ENCODE data around the gene TBC1D22A.
"Not testable (repeated sequence)": the region's sequence is repeated elsewhere in the genome, so short reads cannot be mapped to it uniquely, and the experiment has no call there.

TBC1D22A gene

DNA sequence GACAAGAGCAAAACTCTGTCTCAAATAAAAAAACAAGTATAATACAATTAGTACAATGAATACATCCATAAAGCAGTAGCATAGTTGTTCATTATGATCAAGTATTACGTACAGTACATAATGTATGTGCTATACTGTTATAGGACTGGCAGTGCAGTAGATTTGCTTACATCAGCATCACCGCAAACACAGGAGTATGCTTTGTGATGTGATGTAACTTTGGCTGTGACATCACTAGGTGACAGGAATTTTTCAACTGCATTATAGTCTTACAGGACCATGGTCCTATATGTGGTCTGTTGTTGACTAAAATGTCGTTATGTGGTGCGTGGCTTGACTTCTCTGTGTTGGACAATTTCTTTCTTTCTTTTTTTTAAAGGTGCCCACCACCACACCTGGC, 16.6 kb downstream of the TBC1D22A start:
- H3K27me3 Mint-ChIP-seq: no peaks in the 10 kb centered on the region
- no peak overlapping the region for H3K27ac Mint-ChIP-seq
- intact Hi-C loops (cut with micrococcal nuclease): no loop called here
- H3K36me3 Mint-ChIP-seq (ENCODE audit: low read depth): peaks cover 81% of the 10 kb centered on the region
- H3K9me3 Mint-ChIP-seq: no peaks in the 10 kb centered on the region
- H3K4me3 Mint-ChIP-seq: no peak overlapping the region
- peaks cover 87% of the 10 kb centered on the region for H3K4me1 Mint-ChIP-seq (ENCODE audit: low read depth)

DNA sequence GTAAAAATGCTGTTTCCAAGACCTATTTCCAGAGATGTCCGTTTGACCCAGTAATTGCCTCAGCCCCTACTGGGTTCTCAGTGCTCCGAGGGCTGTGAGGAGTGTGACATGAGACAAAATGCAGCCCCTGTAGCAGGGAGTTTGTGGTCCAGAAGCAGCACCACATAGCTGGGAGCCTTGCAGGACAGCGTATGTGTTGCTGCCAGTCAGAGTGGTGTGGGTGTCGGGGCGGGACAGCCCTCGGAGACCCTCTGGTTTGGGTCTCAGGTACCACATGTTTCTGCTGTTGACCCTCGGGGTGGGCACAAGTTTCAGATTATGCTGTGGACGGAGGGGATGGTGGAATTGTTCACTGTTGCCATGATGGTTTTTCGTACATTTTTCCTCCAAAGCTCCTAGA, 17.2 kb downstream of the TBC1D22A start:
- no peak overlapping the region for H3K4me3 Mint-ChIP-seq
- H3K4me1 Mint-ChIP-seq (ENCODE audit: low read depth): peaks cover 81% of the 10 kb centered on the region
- H3K27me3 Mint-ChIP-seq: no peaks in the 10 kb centered on the region
- no peak overlapping the region for H3K27ac Mint-ChIP-seq
- H3K9me3 Mint-ChIP-seq: no peaks in the 10 kb centered on the region
- intact Hi-C loops (cut with micrococcal nuclease): loop anchor here (10.0 kb wide), 1 partner anchor 65 kb away; no protein-coding TSS in a partner anchor
- H3K36me3 Mint-ChIP-seq (ENCODE audit: low read depth): peaks cover 85% of the 10 kb centered on the region

DNA sequence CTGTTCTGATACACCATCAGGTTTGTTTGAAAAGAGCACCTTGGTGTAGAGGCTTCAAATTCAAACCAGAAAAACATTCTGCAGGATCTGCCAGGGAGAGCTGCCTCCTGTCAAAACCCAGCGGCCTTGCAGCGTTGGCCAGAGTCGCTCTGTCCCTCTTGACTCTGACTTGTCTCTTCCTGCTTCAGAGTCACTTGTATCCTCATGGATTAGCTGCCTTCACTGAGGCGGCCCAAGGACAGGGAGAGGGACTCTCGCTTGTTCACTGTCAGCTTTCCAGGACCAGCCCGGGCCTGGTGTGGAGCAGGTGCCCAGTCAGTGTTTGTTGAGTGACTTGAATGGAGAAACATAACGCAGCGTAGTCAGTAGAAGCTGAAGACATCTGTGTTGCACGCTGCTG, 18.0 kb downstream of the TBC1D22A start:
- no peak overlapping the region for H3K4me3 Mint-ChIP-seq
- H3K9me3 Mint-ChIP-seq: no peaks in the 10 kb centered on the region
- peaks cover 87% of the 10 kb centered on the region for H3K36me3 Mint-ChIP-seq (ENCODE audit: low read depth)
- H3K4me1 Mint-ChIP-seq (ENCODE audit: low read depth): peaks cover 79% of the 10 kb centered on the region
- peak overlapping the region; percentile 56 for H3K27ac Mint-ChIP-seq
- H3K27me3 Mint-ChIP-seq: no peaks in the 10 kb centered on the region
- intact Hi-C loops (cut with micrococcal nuclease): loop anchor here (10.0 kb wide), 1 partner anchor 64 kb away; no protein-coding TSS in a partner anchor

DNA sequence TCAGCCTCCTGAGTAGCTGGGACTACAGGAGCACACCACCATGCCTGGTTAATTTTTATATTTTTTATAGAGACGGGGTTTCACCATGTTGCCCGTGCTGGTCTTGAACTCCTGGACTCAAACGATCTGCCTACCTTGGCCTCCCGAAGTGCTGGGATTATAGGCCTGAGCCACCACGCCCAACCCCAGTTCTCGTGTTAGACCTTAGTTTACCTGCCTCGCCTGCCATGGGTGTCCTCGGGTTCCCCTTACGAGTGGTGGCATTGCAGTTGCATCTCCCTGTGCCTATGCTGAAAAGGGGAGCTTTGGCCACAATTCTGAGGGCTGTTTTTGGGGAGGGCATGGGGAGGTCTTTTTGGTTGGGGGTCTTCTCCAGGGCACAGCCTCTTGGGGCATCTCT, 18.8 kb downstream of the TBC1D22A start:
- Mint-ChIP-seq H3K36me3 (ENCODE audit: low read depth) (peaks cover 82% of the 10 kb centered on the region), H3K4me3 (no peak overlapping the region), H3K4me1 (ENCODE audit: low read depth) (peaks cover 75% of the 10 kb centered on the region)

DNA sequence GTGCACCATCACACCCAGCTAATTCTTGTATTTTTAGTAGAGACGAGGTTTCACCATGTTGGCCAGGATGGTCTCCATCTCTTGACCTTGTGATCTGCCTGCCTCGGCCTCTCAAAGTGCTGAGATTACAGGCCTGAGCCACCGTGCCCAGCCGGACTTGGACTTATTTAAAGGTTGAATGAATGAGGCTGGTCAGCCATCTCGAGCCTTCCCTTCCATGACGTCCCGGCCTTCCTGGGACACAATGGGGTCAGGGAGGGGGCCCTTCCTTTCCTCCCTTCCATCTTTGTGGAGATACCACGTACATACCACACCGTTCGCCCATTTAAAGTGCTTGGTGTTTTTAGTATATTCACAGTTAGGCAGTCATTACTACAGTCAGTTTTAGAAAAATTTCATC, 19.8 kb downstream of the TBC1D22A start:
- H3K4me1 Mint-ChIP-seq (ENCODE audit: low read depth): peaks cover 72% of the 10 kb centered on the region
- H3K27me3 Mint-ChIP-seq, H3K9me3 Mint-ChIP-seq, H3K4me3 Mint-ChIP-seq: not testable (repeated sequence)
- H3K27ac Mint-ChIP-seq: peak overlapping the region; percentile 53
- peaks cover 80% of the 10 kb centered on the region for H3K36me3 Mint-ChIP-seq (ENCODE audit: low read depth)
- intact Hi-C loops (cut with micrococcal nuclease): loop anchor here (10.0 kb wide), 1 partner anchor 63 kb away; no protein-coding TSS in a partner anchor

More for the DNA sequence above, 18.8 kb downstream of the TBC1D22A start:
- H3K27ac Mint-ChIP-seq: peak overlapping the region; percentile 56
- intact Hi-C loops (cut with micrococcal nuclease): loop anchor here (10.0 kb wide), 1 partner anchor 64 kb away; no protein-coding TSS in a partner anchor
- H3K9me3 Mint-ChIP-seq: no peaks in the 10 kb centered on the region
- H3K27me3 Mint-ChIP-seq: no peaks in the 10 kb centered on the region

DNA sequence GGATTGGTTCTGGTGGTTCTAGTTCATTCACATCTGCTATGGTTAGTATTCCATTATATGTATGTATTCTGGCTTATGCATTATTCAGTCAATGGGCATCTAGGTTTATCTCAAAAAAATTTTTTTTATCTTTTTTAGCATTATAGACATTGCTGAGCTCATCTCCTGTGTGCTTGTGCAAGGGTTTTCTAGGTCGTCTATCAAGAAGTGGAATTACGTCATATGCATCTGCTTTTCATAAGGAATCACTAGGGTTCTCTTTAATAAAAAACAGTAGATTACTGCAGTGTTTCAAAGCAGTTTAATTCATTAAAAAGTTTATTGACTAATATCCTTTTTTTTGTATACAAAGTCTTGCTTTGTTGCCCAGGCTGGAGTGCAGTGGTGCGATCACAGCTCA, 21.3 kb downstream of the TBC1D22A start:
- H3K36me3 Mint-ChIP-seq (ENCODE audit: low read depth): peaks cover 76% of the 10 kb centered on the region
- peaks cover 77% of the 10 kb centered on the region for H3K4me1 Mint-ChIP-seq (ENCODE audit: low read depth)
- no peak overlapping the region for H3K27ac Mint-ChIP-seq
- no peak overlapping the region for H3K4me3 Mint-ChIP-seq
- intact Hi-C loops (cut with micrococcal nuclease): loop anchor here (10.0 kb wide), 1 partner anchor 61 kb away; no protein-coding TSS in a partner anchor
- no peaks in the 10 kb centered on the region for H3K9me3 Mint-ChIP-seq
- no peaks in the 10 kb centered on the region for H3K27me3 Mint-ChIP-seq

DNA sequence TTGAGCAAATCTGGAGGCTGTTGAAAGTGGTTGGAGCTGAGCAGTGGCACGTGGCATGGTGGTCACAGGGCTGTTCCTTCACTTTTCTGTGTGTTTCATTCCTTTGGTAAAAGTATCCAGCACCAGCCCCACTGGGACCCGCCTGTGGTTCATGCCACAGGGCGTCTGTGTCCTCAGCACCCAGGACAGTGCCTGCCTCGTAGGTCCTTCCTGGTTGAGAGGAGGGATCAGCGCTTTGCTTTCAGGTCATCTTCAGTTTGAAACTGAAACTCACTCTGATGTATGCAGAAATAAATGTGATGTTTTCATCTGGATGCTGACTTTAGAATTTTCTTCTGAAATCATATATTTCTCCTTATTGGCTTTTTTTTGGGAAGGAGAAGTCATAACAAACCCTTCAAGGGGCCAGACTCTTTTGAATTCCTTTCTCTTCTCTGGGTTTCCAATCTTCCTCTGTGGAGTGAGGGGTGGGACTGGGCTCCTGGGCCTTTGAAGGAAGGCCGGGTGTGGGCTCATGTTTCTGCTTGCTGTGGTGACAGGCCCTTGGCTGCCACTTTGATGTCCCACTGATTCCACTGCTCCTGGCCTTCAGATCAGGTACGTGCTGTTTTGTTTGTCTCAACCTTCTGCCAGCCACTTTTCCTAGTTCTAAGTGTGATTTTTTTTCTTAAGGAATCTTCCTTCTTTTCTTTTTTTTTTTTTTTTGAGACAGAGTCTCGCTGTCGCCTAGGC, 26.2 kb downstream of the TBC1D22A start:
- H3K9me3 Mint-ChIP-seq: no peaks in the 10 kb centered on the region
- H3K4me3 Mint-ChIP-seq: peak overlapping the region; percentile 41
- H3K27me3 Mint-ChIP-seq: no peaks in the 10 kb centered on the region
- peak overlapping the region; percentile 76 for H3K27ac Mint-ChIP-seq
- H3K36me3 Mint-ChIP-seq (ENCODE audit: low read depth): peaks cover 77% of the 10 kb centered on the region
- peaks cover 58% of the 10 kb centered on the region for H3K4me1 Mint-ChIP-seq (ENCODE audit: low read depth)
- intact Hi-C loops (cut with micrococcal nuclease): loop anchor here (10.0 kb wide), 1 partner anchor 56 kb away; no protein-coding TSS in a partner anchor

DNA sequence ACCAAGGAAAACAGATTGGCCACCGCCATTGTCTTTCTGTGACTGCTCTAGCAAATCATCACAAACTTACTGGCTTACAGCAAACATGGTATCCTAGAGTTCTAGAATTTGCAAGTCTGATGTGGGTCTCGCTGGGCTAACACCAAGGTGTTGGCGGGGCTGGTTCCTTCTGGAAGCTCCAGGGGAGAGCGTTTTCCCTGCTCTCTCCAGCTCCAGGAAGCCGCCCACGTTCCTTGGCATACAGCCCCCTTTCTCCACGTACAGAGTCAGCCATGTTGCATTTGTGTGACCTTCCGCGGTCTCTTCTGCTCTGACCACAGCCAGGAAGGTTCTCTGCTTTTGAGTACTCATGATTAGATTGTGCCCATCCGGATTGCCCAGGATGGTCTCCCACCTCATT, 27.5 kb downstream of the TBC1D22A start:
- Mint-ChIP-seq H3K4me3 (no peak overlapping the region), H3K36me3 (ENCODE audit: low read depth) (peaks cover 81% of the 10 kb centered on the region), H3K27me3 (no peaks in the 10 kb centered on the region), H3K9me3 (no peaks in the 10 kb centered on the region), H3K4me1 (ENCODE audit: low read depth) (peaks cover 60% of the 10 kb centered on the region), H3K27ac (no peak overlapping the region)
- intact Hi-C loops (cut with micrococcal nuclease): loop anchor here (2.0 to 10.0 kb wide), 2 partner anchors 25 to 55 kb away; no protein-coding TSS in a partner anchor

DNA sequence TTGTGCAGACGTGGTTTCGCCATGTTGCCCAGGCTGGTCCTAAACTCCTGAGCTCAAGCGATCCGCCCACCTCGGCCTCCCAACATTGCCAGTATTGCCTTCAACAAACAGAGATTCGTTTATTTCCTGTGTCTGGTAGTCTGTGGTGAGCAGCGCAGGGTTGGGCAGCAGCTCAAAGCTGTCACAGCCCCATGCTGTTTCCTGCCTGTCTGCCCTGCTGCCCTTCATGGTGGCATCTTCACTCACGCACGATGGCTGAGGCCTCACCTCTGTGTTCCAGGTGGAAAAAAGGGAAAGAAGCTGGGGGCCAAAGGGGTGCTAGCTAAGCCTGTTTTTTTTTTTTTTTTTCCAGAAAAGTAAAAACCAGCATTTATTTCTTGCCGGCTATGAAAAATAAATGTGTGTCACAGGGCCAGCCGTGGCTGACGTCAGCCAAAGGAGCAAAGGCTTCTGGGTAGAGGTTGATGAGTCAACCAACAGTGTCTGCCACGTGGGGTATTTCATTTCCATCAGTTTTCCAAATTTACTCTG, 28.8 kb downstream of the TBC1D22A start:
- Mint-ChIP-seq H3K27ac (peak overlapping the region; percentile 84), H3K9me3 (no peaks in the 10 kb centered on the region), H3K27me3 (no peaks in the 10 kb centered on the region), H3K4me1 (ENCODE audit: low read depth) (peaks cover 51% of the 10 kb centered on the region), H3K36me3 (ENCODE audit: low read depth) (peaks cover 86% of the 10 kb centered on the region), H3K4me3 (peak overlapping the region; percentile 40)
- intact Hi-C loops (cut with micrococcal nuclease): loop anchor here (2.0 kb wide), 1 partner anchor 26 kb away; no protein-coding TSS in a partner anchor

DNA sequence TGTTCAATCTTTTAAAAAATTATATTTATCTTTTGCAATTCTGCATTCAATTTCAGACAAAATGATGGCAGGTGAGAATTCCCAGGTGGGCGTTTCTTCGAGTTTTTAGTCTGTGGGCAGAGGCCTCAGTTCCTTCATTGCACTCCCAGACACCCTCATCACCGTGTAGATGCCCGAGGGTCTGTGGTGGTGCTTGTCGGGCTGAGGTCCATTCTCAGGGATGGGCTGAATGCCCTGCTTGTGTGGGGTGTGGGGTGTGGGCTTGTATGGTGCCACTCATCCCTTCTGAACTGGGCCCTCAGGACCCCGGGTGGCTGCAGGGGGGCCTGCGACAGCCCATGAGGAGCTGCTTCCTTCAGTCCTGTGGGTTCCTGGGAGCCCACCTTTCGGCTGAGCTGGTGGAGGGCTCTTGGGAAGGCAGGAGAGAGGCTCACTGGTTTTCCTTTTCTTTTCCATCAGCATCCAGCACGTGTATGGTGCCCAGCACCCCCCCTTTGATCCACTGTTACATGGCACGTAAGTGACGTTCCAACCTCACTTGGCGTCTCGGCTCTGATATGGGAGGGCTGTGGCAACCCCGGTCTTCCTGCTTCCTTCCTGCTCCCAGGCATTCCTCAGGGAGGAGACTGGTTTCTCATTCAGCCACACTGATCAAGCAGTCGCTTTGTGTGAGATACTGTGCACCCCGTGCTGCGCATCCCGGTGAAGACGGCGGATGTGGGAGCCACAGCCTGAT, 29.8 kb downstream of the TBC1D22A start:
- Mint-ChIP-seq H3K27me3 (no peaks in the 10 kb centered on the region), H3K36me3 (ENCODE audit: low read depth) (peaks cover 88% of the 10 kb centered on the region), H3K9me3 (no peaks in the 10 kb centered on the region), H3K27ac (peak overlapping the region; percentile 84), H3K4me1 (ENCODE audit: low read depth) (peaks cover 51% of the 10 kb centered on the region), H3K4me3 (no peak overlapping the region)
- intact Hi-C loops (cut with micrococcal nuclease): no loop called here

DNA sequence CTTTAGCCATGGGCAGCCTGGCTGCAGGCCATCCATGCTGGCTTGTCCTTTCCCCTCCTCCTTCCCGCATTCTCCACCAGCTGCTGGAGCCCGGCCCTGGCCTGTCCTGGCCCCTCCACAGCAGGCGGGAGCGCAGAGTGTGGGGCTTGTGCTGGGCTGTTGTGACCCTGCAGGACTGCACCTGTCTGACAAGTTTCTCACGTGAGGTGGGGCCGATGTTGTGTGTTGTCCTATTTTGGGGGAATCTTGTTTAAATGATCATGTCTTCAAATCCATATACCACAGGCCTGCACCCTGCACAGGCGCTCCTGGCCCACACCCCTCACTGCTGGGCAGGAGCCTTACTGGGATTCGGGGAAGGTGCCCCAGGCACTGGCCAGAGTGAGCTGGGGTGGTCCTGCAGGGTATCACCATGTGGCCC, 30.4 kb downstream of the TBC1D22A start:
- Mint-ChIP-seq H3K4me1 (ENCODE audit: low read depth) (peaks cover 51% of the 10 kb centered on the region), H3K9me3 (no peaks in the 10 kb centered on the region)
- intact Hi-C loops (cut with micrococcal nuclease): no loop called here

DNA sequence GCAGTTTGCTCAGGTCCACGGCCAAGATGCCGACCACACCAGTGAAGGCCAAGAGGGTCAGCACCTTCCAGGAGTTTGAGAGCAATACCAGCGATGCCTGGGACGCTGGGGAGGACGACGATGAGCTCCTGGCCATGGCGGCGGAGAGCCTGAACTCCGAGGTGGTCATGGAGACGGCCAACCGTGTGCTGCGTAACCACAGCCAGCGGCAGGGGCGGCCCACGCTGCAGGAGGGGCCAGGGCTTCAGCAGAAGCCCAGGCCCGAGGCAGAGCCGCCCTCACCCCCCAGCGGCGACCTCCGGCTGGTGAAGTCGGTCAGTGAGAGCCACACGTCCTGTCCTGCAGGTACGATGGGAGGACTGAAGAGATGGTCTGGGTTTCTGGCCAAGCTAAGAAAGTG, 31.0 kb downstream of the TBC1D22A start:
- intact Hi-C loops (cut with micrococcal nuclease): no loop called here
- H3K4me1 Mint-ChIP-seq (ENCODE audit: low read depth): peaks cover 51% of the 10 kb centered on the region
- H3K27me3 Mint-ChIP-seq: no peaks in the 10 kb centered on the region
- H3K27ac Mint-ChIP-seq: peak overlapping the region; percentile 56
- no peak overlapping the region for H3K4me3 Mint-ChIP-seq
- H3K9me3 Mint-ChIP-seq: no peaks in the 10 kb centered on the region
- H3K36me3 Mint-ChIP-seq (ENCODE audit: low read depth): peaks cover 93% of the 10 kb centered on the region

More for the DNA sequence above, 30.4 kb downstream of the TBC1D22A start:
- no peak overlapping the region for H3K4me3 Mint-ChIP-seq
- H3K27me3 Mint-ChIP-seq: no peaks in the 10 kb centered on the region
- H3K27ac Mint-ChIP-seq: peak overlapping the region; percentile 56
- H3K36me3 Mint-ChIP-seq (ENCODE audit: low read depth): peaks cover 88% of the 10 kb centered on the region

DNA sequence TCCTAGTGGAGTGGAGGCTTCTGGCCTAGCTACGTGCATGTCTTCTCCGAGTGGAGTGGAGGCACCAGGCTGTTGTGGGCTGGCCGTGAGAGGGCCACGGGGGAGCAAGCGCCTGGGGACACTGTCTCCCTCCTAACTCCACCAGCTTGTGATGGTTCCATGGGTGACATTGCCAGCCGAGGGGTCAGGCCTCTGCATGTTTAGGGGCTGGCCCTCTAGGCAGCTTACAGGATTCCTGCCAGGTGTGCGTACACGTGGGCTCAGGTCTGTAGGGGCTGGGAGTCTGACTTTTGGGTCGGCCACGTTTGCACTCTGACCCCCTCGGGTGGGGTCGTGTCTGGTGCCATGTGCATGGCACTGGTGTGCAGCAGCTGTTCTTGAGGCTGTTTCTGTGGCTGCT, 31.6 kb downstream of the TBC1D22A start:
- no peaks in the 10 kb centered on the region for H3K9me3 Mint-ChIP-seq
- H3K27ac Mint-ChIP-seq: peak overlapping the region; percentile 56
- no peak overlapping the region for H3K4me3 Mint-ChIP-seq
- no peaks in the 10 kb centered on the region for H3K27me3 Mint-ChIP-seq
- intact Hi-C loops (cut with micrococcal nuclease): no loop called here
- peaks cover 95% of the 10 kb centered on the region for H3K36me3 Mint-ChIP-seq (ENCODE audit: low read depth)
- H3K4me1 Mint-ChIP-seq (ENCODE audit: low read depth): peaks cover 51% of the 10 kb centered on the region

DNA sequence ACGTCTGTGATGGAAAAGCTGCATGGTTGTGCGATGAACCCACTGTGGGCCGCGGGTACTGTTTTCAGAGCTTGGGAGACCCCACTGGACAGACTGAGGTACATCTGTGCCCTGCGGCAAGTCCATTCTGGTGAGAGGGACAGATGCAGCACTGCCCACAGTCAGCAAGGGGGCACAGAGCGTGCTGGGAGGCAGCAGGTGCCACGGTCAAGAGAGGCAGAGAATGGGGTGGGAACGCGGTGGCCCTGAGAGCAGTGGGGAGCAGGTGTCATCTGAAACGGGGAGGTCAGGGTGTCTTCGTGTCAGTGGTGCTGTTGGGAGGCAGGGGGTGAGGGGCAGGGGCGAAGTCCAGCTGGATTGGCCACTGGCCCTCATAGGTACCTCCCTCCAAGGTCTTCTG, 32.0 kb downstream of the TBC1D22A start:
- no peaks in the 10 kb centered on the region for H3K9me3 Mint-ChIP-seq
- H3K36me3 Mint-ChIP-seq (ENCODE audit: low read depth): peaks cover 95% of the 10 kb centered on the region
- intact Hi-C loops (cut with micrococcal nuclease): no loop called here
- H3K4me1 Mint-ChIP-seq (ENCODE audit: low read depth): peaks cover 52% of the 10 kb centered on the region
- no peaks in the 10 kb centered on the region for H3K27me3 Mint-ChIP-seq
- no peak overlapping the region for H3K4me3 Mint-ChIP-seq
- no peak overlapping the region for H3K27ac Mint-ChIP-seq
